LNCAP (cell line): Measurements from ENCODE around the gene CASR.

Experiments used
- TF ChIP-seq, protein P1 (sequence below): fragments of 450-650 bp; IDR thresholded peaks from 2 replicates; pipeline ENCODE4 v1.5.1; 2017; ENCODE audit warnings: mild to moderate bottlenecking

The CASR gene

DNA sequence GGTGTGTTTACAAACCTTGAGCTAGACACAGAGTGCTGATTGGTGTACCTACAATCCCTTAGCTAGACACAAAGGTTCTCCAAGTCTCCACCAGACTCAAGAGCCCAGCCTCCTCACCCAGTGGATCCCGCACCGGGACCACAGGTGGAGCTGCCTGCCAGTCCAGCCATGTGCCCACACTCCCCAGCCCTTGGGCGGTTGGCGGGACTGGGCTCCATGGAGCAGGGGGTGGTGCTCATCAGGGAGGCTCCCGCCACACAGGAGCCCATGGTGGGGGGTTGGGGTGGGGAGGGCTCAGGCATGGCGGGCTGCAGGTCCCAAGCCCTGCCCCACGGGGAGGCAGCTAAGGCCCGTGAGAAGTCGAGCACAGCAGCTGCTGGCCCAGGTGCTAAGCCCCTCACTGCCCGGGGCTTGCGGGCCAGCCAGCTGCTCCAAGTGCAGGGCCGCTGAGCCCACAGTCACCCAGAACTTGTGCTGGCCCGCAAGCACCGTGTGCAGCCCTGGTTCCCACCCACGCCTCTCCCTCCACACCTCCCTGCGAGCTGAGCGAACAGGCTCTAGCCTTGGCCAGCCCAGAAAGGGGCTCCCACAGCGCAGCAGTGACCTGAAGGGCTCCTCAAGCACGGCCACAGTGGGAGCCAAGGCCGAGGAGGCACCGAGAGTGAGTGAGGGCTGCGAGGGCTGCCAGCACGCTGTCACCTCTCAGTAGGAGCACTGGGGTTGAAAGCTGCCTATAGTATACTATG lies 43.7 kb downstream of the CASR start:
- TF ChIP-seq, protein P1, sequence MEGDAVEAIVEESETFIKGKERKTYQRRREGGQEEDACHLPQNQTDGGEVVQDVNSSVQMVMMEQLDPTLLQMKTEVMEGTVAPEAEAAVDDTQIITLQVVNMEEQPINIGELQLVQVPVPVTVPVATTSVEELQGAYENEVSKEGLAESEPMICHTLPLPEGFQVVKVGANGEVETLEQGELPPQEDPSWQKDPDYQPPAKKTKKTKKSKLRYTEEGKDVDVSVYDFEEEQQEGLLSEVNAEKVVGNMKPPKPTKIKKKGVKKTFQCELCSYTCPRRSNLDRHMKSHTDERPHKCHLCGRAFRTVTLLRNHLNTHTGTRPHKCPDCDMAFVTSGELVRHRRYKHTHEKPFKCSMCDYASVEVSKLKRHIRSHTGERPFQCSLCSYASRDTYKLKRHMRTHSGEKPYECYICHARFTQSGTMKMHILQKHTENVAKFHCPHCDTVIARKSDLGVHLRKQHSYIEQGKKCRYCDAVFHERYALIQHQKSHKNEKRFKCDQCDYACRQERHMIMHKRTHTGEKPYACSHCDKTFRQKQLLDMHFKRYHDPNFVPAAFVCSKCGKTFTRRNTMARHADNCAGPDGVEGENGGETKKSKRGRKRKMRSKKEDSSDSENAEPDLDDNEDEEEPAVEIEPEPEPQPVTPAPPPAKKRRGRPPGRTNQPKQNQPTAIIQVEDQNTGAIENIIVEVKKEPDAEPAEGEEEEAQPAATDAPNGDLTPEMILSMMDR = no peak

DNA sequence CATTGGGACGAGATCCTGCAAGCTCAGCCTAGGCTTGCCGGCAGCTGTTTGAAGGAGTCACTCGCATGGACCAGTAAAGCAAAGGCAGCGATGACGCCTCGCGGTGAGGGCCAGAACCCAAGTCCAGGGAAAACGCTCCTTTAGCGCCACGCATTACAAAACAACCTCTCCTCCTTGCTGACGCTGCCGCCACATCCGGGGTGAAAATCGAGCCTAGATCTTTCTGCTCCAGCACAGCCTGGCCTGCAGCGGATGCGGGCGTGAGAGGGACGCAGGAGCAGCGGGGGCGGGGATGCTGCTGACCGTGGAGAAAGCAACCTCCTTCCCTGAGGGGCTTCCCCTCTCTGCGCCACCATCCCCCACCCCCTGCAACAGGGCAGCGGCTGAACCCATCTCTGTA lies 46.7 kb downstream of the CASR start:
- TF ChIP-seq, protein P1 = no peak

DNA sequence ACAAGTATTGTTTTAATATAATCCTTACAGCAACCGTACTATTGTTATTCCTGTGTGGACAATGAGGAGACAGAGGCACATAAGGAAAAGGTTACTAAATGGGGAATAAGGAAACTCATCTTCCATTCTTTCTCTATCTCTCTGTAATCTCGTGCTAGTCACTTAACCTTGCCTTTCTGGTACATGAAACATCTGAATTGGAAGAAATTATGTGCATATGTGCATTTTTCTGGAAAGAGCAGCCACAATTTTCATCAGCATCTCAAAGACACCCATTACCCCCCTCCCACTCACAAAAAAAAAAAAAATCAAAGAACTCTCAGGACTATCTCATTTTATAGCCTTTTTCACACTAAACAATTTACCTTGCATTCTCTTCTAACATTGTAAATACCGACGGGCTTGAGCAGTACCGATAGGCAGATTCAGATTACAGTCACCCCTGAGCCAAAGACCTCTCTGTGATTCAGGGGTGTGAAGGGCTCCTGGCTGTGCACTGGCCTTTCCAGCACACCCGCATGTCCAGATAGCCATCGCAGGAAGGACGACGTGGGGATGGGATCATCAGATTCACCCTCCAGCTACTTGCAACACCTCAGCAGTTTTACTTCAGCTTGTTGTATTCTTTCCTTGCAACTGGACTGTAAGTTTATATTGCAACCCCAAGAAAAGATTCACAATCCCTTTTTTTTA lies 48.1 kb downstream of the CASR start:
- TF ChIP-seq, protein P1 = no peak

DNA sequence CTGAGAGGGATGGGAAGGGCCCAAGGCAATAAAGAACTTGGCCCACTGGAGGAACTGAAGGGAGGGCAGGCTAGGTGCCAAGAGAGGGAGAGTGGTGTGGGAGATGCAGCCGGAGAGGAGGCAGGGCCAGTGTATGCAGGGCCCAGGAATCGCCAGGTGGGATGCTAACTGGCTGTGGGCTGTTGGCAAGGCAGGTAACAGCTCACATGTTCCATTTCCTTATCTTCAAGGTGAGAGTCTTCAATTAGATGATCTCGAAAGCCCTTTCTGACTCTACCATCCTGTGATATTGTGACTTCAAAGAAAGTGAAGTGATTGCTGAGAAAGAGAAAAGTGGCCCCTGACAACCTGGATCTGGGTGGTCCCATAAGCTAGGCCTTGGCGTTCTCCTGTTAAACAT lies 49.0 kb downstream of the CASR start:
- TF ChIP-seq, protein P1 = no peak

DNA sequence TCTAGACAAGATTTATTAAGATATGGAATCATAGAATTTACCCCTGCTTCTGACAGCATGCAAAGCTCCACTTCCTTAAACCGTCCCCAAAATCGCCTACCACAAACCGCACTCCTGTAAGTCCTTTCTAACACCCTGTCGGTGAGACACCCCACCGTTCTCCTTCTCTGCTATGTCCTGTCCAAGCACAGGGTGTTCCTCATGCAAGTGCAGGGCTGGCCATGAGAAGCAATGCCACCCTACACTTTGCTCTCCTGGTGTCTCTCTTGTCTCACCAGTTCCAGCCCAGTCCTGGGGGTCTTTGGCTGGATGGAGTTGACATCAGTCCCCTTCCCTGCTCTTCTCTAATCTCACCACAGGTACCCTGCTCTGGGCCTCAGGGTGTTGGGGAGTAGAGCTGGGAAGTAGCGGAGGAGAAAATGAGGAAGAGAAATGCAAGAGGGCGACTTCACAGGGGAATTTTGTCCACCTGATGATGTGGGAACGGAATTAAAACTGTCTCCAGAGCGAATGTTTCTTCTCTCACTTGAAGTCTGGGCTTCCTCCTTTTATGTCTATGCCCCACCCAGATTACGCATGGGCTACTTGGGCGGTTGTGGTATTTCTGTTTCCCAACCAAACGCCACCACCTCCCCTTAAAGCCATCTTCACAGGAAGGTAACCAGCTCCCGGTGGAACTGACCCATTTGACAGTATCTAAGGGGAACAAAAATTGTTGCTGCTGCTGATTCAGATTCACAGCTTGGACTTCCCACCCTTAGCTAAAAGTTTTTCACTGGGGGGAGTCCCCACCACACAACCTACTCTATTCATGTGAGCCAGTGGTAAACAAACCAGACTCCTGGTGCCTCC lies 49.9 kb downstream of the CASR start:
- TF ChIP-seq, protein P1 = no peak

DNA sequence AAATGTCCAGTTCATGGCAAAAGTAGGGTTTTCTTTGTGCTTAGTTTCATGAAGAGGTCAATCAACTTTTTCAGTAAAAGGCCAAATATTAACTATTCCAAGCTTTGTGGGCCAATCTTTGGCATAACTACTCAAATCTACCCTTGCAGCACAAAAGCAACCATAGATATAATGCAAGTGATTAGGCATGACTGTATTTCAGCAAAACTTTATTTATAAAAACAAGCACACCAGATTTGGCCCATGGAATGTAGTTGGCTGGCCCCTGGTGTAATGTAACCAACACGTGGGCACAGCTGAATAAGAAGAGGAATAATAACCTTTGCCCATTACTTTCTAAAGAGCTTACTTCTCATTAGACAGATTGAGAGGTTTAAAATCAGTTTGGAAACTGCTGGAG lies 50.6 kb downstream of the CASR start:
- TF ChIP-seq, protein P1 = no peak

DNA sequence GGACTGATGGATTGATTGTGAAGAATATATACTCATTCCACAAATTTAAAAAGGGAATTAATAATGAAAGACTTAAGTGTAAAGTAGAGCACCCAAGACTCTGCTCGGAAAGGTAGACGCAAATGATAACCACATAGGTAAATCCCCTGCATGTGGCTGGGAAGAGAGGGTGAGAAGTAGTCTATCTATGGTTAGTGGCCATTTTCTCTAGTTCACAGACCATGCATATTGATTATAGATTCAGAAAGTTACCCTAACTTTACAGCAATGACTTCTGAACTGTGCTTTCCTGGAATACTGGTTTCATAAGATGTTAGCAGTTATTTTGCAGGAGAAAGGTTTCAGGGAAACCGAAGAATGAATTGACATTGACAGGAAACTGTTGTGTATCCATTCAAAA lies 51.7 kb downstream of the CASR start:
- TF ChIP-seq, protein P1 = no peak
